GM19099 (cell line): ENCODE results near the gene NUCKS1.

Experiments used
- POLR2A ChIP-seq: IDR thresholded peaks from 3 replicates; pipeline ENCODE4 v1.6.1; 2011; ENCODE audit warnings: low read depth; ENCODE audit not compliant: insufficient read length; ENCODE audit errors: extremely low read depth

The NUCKS1 gene

GRCh38 chr1:205699416-205699815 is 50.6 kb downstream of the NUCKS1 start:
- TF ChIP-seq POLR2A: no peak

GRCh38 chr1:205698921-205699320 is 51.1 kb downstream of the NUCKS1 start:
- TF ChIP-seq POLR2A: no peak

GRCh38 chr1:205693421-205693991 is 56.5 kb downstream of the NUCKS1 start:
- no peak for TF ChIP-seq POLR2A

DNA sequence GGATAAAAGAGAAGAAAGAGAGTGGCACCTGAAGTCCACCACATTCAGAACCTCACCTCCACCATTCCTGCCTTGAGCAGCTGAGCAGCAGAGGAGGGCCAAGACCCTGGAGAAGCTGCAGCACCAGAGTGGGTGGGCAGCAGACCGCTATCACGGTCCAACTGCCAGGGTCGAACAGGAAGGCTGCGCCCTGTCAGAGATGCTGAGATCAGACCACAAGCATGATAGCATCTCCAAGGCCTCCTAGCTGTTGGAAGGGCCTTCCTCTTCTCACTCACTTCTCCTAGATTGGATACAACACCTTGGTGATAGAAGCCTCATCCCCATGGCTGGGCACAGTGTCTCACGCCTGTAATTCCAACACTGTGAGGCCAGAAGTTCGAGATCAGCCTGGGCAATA is 57.6 kb downstream of the NUCKS1 start:
- TF ChIP-seq POLR2A: no peak

- no peak for TF ChIP-seq POLR2A
Measured at GRCh38 chr1:205690122-205690756, 59.7 kb downstream of the NUCKS1 start.

DNA sequence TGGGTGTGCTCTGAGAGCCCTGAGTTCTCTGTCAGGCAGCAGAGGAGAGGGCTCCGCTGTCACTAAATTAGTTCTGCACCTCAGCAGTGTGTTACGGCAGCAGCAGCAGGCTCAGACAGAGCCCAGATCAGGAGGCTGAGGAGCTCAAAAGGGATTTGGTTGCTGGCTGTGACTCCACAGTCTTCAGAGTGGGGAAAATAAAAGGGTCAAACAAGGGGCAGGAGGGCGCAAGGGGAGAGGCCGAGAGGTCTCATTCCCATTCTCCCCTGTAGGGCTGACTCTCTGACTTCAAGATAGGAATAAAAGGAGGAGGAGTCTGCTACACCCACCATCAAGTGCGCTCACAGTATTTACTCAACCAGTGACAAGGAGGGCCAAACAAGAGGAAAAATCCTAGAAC is 60.5 kb downstream of the NUCKS1 start:
- no peak for TF ChIP-seq POLR2A

- no peak for TF ChIP-seq POLR2A
Measured at GRCh38 chr1:205688171-205689080, 61.6 kb downstream of the NUCKS1 start.

- no peak for TF ChIP-seq POLR2A
Measured at GRCh38 chr1:205687242-205687641, 62.7 kb downstream of the NUCKS1 start.

DNA sequence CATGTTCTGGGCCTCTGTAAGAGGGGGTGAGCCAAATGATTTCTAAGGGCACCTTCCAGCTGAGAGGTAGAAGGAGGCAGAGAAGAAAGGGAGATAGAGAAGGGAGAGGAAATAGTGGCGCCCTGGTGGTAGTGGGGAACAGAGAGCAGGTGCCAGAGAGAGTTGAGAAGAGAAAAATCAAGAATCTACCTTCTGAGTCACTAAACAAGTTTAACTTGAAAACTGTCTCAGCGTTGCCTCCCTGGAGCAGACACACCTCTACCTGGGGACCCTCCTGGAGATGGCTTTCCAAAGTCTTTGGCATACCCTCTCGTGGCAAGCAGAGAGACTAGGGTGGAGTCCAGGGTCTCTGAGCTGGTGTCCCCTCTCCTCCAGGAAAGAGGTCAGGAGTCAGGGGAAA is 68.6 kb downstream of the NUCKS1 start:
- no peak for TF ChIP-seq POLR2A

DNA sequence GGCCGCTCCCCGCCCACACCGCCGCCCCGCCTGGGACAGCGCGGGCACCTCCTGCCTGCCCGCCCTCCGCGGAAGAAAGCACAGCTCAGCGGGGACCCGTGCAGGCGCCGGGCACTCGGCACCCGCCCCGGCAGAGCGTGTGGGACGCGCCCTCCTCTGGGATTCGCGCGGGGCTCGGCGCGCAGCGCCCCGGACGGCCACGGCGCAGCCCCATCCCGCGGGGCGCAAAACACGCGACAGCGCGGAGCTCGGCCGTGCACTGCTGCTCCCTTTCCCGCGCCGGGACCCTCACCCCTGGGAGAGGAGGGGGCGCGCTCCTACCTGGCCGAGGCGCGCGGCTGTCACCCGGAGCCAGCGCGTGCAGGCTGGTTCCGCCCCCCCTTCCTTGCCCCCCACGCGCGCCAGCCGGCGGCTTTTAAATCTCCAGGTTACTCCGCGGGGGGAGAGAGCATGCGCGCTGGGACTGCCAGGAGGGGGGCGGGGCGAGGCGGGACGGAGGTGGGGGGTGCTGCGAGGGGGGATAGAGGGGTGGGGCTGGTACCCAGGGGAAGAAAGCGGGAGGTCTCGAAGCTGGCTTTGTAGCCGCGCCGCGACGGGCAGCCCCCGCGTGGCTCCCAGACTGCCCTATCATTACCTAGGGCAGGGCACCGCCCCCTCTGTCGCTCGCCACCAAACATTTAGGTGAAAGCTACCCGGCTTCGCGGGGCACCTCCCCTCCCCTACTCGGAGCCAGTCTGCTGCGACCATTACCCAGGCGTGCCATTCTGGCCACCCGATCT is 69.7 kb downstream of the NUCKS1 start, which contains the start of gene SLC45A3:
SLC45A3 (minus strand) TSS at position 437 of the 779 bp plus-strand sequence. CDS start 15,853 bp downstream, outside the sequence.
- no peak for TF ChIP-seq POLR2A

DNA sequence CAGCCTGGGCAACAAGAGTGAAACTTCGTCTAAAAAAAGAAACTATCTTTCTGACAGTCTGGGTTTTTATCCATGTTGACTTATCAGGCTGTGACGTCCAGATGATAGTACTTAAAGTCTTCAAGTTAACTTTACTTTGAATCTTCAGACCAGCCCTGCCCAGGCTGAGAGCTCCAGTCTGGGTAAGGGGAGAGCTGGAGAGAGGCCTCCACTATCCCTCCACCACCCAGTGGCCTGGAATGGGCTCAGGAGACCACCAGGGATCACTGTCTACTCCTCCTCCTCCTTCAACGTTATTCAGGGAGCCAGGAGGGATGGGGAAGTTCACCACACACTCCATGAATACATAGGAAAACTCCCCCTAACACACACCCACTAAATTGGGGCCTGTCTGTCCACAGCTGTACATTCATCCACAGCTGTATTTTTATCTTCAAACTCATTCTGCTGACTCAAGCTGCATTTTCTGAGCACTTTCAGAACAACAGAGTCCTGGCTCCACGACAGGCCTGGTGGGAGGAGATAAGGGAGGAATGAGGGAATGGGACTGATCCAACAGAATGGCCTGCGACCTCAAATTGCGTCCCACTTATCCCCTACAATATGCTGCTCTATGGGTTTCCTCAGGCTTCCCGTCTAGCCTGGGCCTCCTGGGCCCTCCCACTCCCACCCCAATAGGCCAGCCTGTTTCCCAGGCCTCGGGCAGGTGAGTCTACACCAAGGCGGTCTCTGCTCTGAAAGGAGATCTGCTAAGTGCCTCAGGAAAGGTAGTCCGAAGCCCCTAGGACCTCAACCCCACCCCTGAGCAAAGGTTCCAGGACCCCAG is 71.5 kb downstream of the NUCKS1 start:
- TF ChIP-seq POLR2A: no peak

DNA sequence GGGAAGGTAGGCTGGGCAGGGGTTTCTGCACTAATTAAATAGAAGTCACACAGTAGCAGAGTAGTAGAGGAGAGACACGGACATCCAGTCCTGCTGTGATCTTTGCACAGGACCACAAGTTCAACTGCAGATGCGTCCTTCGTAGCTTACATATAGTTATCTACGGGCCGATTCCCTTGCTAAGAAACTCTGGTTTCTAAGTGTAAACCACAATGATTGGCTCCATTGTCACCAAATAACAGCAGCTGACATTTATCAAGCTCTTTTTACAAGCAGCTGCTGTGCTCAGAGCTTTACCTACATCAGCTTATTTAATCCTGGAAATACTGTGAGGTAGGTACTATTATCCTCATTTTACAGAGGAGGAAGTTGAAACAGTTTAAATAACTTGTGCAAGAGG is 72.8 kb downstream of the NUCKS1 start:
- TF ChIP-seq POLR2A: no peak

DNA sequence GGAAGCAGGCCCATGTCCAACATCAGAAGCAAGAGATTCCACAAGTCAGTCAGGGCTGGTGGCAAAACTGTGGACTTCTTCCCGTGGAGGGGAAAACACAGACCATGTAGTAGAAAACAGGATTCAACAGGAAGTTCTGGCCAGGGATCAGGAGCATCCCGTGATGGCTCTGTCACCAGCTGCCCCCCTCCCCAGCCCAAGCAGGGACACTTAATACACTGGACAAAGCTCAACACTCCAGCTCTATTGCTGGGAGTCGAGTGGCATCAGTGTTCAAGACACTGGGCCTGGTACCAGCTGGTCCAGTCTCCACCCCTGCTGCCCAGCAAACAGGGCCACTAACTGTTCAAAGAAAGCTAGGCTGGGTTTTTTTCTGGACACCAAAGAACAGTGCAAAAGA is 73.4 kb downstream of the NUCKS1 start:
- TF ChIP-seq POLR2A: no peak

GRCh38 chr1:205676002-205676401 is 74.0 kb downstream of the NUCKS1 start:
- TF ChIP-seq POLR2A: no peak
